ENCODE measurements around the gene EEFSEC.

Gene EEFSEC

GRCh38 chr3:128270559-128271492, 117.5 kb downstream of the EEFSEC start:
- no peak for DNase-seq (ENCODE audit: low read depth in 2 of 2, low spot score in 1 of 2)

- no peak for DNase-seq (ENCODE audit: low read depth in 2 of 2, low spot score in 1 of 2)
Observed at GRCh38 chr3:128271536-128272332, 118.5 kb downstream of the EEFSEC start.

- no peak for DNase-seq (ENCODE audit: low read depth in 2 of 2, low spot score in 1 of 2)
Observed at GRCh38 chr3:128273109-128273840, 120.0 kb downstream of the EEFSEC start.

- DNase-seq (ENCODE audit: low read depth in 2 of 2, low spot score in 1 of 2): no peak
Observed at GRCh38 chr3:128273841-128274573, 120.7 kb downstream of the EEFSEC start.

DNA sequence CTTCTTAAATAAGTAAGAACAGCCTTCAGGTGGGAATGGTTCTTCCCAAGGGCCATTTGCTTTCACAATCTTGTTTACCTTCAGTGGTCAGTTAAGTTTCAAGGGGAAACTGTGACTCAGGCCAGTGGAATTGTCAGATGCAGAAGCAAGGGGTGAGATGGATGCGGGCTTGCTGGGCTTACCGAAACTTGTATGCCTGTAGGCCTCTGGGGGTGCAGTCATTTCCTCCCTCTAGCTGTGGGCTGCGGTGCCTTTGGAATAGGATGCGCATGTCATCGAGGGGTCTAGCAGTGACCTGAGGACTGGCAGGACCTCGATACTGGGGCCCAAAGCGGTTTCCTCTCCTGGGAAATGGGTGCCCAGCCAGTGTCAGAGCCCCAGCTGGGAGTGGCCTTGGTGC, 121.6 kb downstream of the EEFSEC start:
- DNase-seq (ENCODE audit: low read depth in 2 of 2, low spot score in 1 of 2): no peak

GRCh38 chr3:128275316-128276145, 122.2 kb downstream of the EEFSEC start:
- DNase-seq (ENCODE audit: low read depth in 2 of 2, low spot score in 1 of 2): no peak

- DNase-seq (ENCODE audit: low read depth in 2 of 2, low spot score in 1 of 2): no peak
Observed at GRCh38 chr3:128276146-128276435, 122.8 kb downstream of the EEFSEC start.

DNA sequence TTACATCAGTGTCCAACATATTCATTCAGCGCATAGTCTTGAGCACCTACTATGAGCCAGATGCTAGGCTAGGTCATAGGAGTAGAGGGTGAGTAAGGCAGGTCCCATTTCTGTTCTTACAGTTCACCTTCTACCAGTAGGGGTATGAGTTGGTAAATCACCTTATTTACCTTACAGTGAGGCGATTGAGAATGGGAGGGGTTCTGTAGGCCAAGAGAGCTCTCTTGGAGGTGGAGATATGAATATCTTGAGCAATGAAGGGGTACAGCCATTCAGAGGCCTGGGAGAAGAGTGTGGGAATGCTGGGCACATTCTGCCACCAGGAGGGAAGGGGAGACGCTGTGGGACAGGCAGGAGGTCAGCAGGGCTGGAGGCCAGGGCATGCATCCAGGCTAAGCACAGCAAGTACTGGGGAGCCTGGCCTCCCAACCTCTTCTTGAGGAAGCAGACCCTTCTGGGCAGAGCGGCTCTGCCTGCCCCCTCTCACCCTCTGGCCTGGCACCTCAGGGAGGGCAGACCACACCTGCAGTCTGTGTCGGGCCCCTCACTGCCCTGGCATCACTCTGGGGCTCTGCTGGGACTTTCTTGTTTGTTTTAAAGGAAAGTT, 123.4 kb downstream of the EEFSEC start:
- no peak for DNase-seq (ENCODE audit: low read depth in 2 of 2, low spot score in 1 of 2)

DNA sequence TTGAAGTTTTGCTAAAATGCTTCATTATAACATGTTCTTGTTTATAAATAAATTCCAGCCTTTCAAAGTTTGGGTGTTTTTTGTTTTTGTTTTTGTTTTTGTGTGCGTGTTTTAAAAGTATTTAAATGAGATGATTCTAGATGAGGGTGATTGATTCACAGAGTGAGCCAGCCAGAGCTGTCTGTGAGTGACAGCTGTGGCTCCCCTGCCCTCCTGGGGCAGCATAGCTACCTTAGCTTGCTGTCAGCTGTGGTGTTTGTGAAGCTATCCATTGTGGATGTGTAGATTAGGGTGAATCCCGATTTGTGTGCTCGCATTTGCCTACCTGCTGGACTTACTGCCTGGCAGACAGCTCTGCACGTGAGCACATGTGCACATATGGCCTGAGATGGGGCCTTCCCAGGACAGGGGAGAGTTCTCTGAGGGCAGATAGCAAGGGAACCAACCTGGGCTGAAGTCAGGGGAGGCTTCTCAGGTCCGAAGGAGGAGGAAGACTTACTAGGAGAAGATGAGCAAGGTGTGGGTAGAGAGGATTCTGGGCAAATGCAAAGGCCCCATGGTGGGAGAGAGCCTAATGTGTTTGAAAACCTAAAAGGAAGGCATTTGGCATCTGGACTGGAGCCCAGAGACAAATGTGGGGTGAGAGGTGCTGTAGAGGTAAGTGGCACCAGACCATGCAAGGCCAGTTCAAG, 124.2 kb downstream of the EEFSEC start:
- no peak for DNase-seq (ENCODE audit: low read depth in 2 of 2, low spot score in 1 of 2)

- no peak for DNase-seq (ENCODE audit: low read depth in 2 of 2, low spot score in 1 of 2)
Observed at GRCh38 chr3:128278130-128278529, 124.8 kb downstream of the EEFSEC start.

GRCh38 chr3:128278761-128279600, 125.7 kb downstream of the EEFSEC start:
- DNase-seq (ENCODE audit: low read depth in 2 of 2, low spot score in 1 of 2): no peak

DNA sequence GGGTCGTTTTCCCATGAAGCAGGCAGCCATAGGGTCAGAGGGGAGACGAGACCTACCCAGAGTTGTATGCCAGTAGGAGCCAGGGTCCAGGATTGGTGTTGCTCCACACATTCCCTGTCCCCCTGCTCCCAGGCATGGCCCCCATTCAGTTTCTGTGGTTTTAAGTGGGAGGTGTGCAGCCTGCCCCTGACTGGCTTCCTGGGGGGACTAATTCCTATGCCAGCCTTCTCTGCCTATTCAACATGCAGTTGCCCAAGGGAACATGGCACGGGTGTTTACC, 126.3 kb downstream of the EEFSEC start:
- no peak for DNase-seq (ENCODE audit: low read depth in 2 of 2, low spot score in 1 of 2)

DNA sequence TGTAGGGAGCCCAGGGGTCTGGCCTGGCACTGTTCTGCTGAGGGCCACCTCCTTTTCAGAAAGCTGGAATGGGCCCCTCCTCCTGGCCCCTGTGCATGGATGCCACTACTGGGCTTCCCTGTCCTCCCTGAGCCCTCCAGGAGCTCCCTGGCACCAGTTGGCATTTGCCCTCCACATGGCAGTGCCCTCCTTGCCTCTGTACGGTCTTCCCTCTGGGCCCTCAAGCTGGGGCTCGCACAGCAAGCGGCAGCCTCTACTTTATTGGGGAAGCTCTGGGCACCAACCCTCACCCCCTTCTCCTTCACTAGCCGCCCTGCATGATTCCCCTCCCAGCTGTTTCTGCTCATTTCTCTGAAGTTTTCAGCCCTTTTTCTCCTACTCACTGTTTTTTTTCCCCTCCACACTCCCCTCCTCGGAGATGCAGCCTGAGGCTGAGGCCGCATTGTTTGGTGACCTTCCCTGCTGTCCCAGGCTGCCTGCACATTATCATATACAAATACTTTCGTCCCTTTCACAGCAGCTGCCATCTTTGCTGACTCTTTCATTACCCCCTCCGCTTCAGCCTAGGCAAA, 127.3 kb downstream of the EEFSEC start:
- DNase-seq (ENCODE audit: low read depth in 2 of 2, low spot score in 1 of 2): no peak

DNA sequence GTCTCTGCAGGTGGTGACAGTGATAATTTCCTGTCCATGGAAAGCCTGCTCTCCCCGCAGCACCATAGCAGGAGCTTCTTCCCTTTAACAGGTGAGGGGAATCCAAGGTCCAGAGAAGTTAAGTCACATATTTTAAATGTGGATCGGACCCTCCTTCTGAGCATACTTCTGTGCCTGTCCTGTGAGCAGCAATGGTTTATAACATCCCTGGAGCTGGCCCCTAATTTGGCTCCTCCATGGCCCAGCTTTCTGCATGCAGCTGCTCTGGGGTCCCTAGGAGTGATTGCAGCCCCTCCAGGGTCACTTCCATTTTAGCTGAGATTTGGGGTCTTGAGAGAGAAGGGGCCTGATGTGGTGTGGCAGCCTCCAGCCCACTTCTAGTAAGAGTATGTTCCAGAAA, 127.8 kb downstream of the EEFSEC start:
- no peak for DNase-seq (ENCODE audit: low read depth in 2 of 2, low spot score in 1 of 2)

GRCh38 chr3:128281461-128282367, 128.4 kb downstream of the EEFSEC start:
- DNase-seq (ENCODE audit: low read depth in 2 of 2, low spot score in 1 of 2): no peak

DNA sequence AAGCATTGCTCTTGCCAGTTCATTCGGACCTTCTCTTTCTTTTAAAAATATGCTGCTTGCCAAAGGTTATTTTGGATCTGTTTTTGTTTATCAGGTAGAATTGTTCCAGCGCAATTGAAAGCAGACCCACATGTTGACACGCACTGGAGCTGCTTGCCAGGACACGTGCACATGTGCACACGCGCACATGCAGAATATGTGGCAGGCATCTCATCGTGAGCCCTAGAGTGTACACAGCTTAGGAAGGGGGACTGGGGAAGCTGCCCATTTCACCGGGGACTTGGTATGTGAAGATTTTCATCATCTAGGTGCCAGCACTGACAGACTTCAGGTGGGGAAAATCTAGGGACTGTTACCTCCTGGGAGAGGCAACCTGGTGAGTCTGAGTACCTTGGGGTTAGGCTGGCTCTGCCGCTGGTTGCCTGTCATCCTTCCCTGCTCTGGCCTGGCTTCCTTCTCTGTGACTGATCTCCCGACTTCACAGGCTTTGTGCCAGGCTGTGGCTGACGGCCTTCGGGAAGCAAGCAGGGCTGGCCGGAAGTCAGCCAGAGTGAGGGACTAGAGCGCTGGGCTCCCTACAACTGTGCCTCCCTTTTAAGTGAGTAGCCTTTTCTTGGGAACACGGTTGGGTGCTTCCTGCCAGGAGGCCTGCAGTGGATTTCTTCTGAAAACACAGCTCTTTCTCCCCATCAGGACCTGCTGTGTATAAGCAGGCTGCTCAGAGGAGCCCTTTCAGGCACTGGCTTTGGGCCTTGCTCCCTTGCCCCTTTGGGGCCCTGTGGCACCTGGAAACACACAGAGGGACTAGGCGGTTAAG, 129.3 kb downstream of the EEFSEC start:
- no peak for DNase-seq (ENCODE audit: low read depth in 2 of 2, low spot score in 1 of 2)

Data from stimulated activated CD8-positive, alpha-beta memory T cell treated with anti-CD3 and anti-CD28 coated beads, Interleukin-4, amount 100 ng/mL, for 1 hour (primary cell).